Frontal cortex (tissue), 4 donors: Measurements from ENCODE around the gene MAML3. TPM values are rescaled to one million over a fixed set of nuclear protein-coding genes. Genes with fewer than 3 reads are reported as not detected.

Experiments
- DNase-seq, 2 donors: peaks; one replicate each; pipeline ENCODE4 v3.0.0; 2012; ENCODE audit warnings: low spot score in 2 of 2
- FAIRE-seq: peaks from 2 replicates; lab custom pipeline; 2012; peaks lifted over from hg19 to GRCh38; lab: Jason Lieb, UNC
- total RNA-seq: library from RNA; depleted of rRNA; stranded (reverse); fragments of >200 nt; gene quantifications from one replicate; pipeline ENCODE4 v1.2.3, GENCODE V29; 2014
- donor health status: control.
- donor health status: control.
- donor health status: control.

Gene MAML3
- total RNA-seq, 1 donor from 2014 or later = 7.7 TPM

GRCh38 chr4:140158365-140159030, 4.5 kb upstream of the MAML3 start:
- DNase-seq (no peak), FAIRE-seq (no peak)

DNA sequence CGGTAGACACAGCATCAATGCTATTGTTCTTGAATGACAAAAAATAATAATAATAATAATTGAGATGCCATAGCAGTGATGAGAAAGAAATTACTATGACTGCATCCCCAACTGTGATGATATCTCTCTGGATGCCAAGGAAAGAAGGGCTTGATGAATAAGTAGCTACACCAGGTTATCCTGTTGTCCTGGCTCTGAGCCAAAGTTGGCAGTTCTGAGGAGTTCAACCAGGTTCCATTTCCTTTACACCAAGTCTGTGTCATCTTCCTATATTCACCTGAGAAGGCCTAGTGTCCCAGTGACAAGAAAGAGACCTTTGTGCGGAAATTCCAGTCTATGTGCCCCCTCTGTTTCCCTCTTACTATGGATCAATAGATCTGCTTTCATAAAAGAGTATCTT, 3.4 kb upstream of the MAML3 start:
- FAIRE-seq (no peak), DNase-seq (no peak)

- no peak for FAIRE-seq
- DNase-seq = no peak
Measured at GRCh38 chr4:140156529-140157171, 2.7 kb upstream of the MAML3 start.

GRCh38 chr4:140154572-140154891, 548 bp upstream of the MAML3 start:
- DNase-seq = no peak
- FAIRE-seq = no peak

GRCh38 chr4:140153419-140153717, 616 bp downstream of the MAML3 start:
- DNase-seq (no peak), FAIRE-seq (no peak)

DNA sequence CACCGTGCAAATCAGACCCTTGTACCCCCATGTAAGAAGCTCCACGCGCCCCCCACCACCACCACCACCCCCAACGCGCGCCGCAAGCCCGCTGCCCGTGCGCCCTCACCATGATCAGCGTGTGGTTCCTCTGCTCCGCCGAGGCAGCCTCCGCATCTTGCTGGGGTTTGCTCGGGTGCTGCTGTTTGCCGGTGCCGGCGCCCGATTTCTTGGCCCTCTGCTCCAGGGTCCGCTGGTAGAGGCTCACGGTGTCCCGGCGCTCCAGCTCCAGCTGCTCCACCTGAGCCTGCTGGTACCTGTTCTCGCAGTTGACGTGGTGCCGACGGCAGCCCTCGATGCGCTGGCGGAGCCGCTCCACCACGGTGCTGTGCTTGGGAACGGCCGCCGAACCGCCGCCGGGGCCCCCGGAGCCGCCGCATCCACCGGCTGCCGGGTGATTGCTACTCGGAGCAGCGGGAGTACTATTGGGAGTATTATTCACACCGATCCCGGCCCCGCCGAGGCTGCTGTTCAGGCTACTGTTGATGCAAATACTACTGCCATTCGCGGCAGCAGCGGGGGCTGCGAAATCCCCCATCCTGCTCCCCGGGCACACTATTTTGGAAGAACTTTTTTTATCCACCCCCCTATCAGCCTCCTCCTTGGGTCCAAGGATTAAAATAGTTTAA, 1.1 kb downstream of the MAML3 start:
- FAIRE-seq (no peak), DNase-seq (peak in 1 of 2 donors; percentile 59)

- DNase-seq (peak; percentile 65 to 69), FAIRE-seq (no peak)
Measured at GRCh38 chr4:140152013-140152703, 1.8 kb downstream of the MAML3 start.

- DNase-seq = peak; percentile 53 to 74
- no peak for FAIRE-seq
Measured at GRCh38 chr4:140151699-140152012, 2.3 kb downstream of the MAML3 start.

DNA sequence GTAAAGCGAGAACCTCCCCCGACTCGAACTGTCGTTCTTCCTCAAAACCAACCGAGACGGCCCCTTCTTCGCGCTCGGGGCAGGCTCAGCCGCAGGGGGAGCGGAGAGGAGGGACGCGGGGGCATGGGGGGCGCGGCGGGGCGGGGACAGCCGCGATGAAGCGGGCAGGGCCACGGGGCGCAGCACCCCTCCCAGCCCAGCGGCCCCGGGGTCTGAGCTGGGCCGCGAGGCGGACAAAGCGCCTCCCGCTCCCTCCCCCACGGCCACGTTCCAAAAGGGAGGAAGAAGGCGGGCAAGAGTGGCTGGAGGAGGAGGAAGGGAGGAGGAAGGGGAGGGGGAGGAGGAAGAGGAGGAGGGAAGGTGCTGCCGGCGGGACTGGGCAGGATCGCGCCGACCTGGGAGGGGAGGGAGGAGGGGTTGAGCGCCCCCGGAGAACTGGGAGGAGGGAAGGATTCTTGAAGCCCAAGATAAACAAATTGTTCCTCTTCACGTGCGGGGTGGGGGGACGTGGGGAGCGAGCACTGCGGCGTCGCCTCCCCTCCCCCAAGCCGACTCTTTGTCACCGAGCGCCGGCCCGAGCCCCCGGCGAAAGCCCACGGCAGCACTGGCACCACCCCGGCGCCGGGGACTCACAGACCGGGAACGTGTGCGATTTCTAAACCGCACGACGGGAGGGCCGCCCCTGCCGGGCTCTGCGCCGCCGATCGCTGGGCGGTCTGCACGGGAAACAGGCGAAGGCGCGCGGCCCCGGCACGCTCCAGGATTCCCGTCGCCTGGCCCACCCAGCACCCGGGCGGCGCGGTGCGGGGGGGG, 2.9 kb downstream of the MAML3 start:
- FAIRE-seq (no peak), DNase-seq (peak; percentile 64 to 77)

- no peak for DNase-seq
- FAIRE-seq = no peak
Measured at GRCh38 chr4:140150636-140150885, 3.4 kb downstream of the MAML3 start.

DNA sequence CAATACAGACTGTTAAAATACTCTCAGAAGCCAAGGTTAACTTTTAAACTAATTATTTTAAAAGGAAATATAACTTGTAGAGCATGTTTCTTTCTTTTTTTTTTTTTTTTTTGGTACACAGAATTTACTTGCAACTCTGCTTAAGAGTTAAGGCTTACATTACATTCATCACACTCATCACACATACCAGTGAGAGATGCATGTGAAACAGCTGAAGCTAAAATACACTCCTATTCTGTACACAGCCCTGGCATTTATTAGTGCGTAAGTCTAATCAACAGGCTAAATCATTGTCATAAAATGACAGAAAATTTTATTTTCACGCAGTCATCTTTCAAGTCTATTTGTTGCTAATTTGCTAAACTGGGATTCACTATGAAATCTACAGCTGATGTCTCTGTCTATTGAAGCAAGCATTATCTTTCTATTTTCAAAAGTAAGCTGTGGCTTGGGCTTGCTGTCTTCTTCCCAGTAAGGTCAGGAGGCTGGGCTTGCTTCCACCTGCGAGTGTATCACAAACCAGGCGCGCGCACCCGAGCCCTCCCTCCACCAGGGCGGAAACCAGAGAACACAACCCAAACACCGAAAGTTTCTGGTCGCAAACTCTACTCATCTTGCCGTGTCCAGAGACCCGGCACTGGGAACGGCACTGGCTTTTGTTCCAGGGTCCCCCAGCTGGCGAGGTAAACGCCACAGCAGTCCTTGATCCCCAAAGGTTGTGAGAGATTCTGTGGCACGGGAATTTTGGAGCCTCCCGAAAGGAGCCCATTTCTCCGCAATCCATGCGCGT, 3.9 kb downstream of the MAML3 start:
- FAIRE-seq (no peak), DNase-seq (peak in 1 of 2 donors; percentile 24)

DNA sequence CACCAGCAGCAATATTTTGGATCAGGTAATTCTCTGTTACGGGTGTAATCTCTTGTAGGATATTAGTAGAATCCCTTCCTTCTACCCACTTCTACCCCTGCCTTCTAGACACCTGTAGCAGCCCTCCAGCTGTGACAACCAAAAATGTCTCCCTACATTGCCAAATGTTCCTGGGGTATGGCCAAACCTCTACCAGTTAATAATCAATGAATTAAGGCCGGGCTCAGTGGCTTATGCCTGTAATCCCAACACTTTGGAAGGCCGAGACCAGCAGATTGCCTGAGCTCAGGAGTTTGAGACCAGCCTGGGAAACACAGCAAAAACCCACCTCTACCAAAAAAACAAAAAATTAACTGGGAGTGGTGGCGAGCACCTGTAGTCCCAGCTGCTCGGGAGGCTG, 9.9 kb downstream of the MAML3 start:
- FAIRE-seq (no peak), DNase-seq (no peak)

DNA sequence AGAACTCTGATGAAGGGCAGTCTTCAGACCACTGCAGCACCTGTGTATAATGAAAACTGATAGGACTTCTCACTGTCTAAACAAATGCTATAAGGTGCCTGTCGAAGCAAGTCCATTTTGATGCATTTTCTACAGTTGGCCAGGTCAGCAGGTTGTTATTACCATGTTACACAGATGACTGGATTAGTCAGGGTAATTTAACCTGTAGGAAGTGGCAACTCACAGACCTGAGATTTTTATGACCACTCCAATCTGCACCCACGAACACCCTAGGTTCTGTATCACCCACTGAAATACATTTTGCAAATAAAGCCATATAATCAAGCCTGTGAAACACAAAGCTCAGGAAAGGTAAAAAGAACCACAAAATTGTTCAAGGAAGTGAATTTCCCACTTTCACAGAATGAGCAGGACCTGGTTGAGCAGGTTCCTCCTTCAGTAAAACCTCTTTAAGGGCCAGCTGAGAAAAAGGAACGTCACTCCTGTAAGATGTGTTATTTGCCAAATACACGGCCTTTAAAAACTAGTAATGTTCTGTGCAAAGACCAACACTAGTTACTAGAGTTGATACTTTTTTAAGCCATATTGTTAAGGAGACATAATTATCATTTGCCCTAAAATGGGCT, 12.7 kb downstream of the MAML3 start:
- DNase-seq = no peak
- no peak for FAIRE-seq

GRCh38 chr4:140140566-140140965, 13.4 kb downstream of the MAML3 start:
- FAIRE-seq (no peak), DNase-seq (no peak)

DNA sequence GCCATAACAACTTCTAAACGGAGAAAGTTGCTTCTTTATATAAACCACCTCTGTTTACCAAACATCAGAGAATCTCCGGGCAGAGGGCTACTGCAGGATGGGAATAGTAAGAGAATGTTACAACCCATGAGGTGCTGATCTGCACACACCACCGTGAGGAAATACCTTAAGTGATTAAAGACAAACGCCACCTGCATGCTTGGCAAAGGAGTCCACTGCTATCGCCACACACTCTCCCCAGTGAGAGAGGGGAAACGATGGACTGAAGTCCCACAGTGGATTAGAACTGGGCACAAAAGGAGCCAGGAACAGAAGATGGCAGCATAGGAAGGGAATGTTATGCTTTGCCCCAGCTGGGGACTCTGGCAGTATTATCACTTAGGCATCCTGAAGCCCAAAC, 15.6 kb downstream of the MAML3 start:
- FAIRE-seq (no peak), DNase-seq (no peak)

GRCh38 chr4:140137671-140138070, 16.3 kb downstream of the MAML3 start:
- DNase-seq (no peak), FAIRE-seq (no peak)

- DNase-seq (no peak), FAIRE-seq (no peak)
Measured at GRCh38 chr4:140136509-140136908, 17.5 kb downstream of the MAML3 start.

DNA sequence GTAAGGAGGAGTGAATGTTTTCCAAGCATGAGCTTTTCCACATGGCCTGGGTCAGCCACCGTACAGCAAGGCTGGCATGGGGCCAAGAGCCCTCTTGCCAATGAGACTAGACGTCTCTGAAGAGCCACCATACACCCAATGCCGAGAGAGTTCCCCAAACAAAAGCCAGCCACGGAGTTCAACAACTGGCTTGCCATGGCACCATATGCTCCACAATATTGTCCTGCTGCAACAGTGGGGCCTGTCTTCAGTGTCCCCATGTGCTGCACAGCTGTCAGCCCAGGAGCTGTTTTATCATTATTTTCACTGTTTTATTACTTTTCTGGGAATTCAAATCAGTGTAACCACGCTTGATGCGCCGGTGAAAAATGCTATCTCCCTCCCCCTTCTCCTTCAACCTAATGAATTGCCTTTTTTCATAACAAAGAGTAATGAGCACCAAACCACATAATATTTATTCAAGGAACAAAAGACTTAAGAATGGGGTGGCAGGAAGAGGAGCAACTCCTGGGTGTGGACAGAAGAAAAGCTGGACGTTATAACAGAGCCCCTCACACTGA, 18.4 kb downstream of the MAML3 start:
- FAIRE-seq = no peak
- DNase-seq = peak; percentile 24

GRCh38 chr4:140134746-140135425, 19.1 kb downstream of the MAML3 start:
- FAIRE-seq (no peak), DNase-seq (no peak)
